Stimulated activated naive CD4-positive, alpha-beta T cell (primary cell): ENCODE results near the gene KRTAP1-1.
"Not testable (repeated sequence)": the region's sequence is repeated elsewhere in the genome, so short reads cannot be mapped to it uniquely, and the experiment has no call there.

ENCODE experiments used
- DNase-seq, 6 experiments: peaks; one replicate each; lab custom pipeline; 2025; lab: John Stamatoyannopoulos, UW

Gene KRTAP1-1

DNA sequence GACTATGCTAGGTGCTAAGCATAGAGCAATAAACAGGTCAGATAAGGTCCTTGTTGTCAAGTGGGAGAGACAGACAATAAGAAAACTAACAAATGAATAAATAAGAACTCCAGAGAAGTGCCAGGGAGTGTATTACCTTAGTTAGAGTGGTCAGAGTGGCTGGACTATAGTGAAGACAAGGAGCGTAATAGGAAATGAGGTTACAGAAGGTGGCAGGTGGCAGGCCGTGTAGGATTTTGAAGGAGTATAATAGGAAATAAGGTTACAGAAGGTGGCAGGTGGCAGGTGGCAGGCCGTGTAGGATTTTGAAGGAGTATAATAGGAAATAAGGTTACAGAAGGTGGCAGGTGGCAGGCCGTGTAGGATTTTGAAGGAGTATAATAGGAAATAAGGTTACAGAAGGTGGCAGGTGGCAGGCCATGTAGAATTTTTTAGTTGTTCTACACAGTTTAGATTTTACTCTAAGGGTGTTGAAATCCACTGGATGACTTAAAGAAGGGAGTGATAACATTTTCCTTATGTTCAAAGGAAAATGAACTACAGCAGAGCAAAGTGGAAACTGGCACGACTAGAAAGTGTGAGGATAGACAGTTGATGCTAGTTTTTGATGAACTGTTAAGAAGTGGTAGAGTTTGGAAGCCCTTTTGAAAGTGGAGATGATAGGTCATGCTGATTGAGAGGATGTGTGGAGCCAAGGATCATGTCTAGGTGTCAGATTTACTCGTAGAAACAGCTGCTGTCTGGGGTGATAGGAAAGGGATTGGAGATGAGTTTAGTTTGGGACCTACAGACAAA is 28.7 kb downstream of the KRTAP1-1 start:
- no peak for DNase-seq

DNA sequence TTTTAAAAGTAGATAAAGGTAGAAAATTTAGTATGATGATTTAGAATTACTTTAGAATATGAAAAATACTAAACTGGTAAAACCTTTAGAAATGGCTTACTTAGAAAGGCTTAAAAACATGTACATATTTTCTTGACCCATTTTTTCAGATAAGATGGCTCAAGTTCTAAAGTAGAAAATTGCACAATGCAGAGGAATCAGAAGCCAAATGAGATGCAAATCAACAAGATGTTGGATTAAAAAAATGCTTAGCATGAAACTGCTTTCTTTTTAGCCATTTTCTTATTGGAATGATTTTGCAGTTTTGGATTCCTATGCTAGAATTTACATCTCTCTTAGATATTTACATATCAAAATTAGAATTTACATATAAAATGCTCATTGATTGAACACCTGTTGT is 30.8 kb downstream of the KRTAP1-1 start:
- DNase-seq = no peak

DNA sequence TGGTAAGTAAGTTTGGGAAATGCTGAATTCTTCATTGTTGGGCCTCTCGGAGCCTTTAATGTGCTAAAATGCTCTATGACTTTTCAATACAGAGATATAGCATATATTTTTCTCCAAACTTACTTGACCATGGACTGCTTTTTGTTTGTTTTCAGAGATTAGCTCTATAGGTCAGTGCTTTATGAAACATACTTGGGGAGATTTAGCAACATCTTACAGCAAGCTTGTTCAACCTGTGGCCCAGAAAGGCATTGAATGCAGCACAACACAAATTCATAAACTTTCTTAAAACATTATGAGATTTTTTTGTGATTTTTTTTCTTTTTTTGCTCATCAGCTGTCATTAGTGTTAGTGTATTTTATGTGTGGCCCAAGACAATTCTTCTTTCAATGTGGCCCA is 31.3 kb downstream of the KRTAP1-1 start:
- DNase-seq = no peak

DNA sequence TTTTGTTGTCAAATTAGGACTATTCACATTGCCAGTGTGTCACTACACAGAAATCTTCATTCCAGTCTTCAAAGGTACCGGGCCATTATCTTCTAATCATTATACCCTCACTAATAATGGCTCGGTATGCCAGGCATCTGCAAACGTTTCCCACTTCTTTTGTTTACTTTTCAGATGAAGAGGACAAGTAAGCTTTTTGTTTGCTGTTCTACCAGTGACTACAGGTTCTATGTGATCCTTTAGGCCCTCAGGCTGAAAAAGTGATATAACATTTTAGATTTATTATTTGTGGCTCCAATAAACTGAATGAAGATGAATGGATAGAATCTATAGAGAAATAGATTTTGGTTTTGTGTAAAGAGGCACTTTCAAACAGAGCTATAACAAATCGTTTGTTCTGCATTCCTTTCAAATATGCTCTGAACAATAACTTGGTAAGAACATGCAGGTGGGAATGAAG is 31.9 kb downstream of the KRTAP1-1 start:
- no peak for DNase-seq

DNA sequence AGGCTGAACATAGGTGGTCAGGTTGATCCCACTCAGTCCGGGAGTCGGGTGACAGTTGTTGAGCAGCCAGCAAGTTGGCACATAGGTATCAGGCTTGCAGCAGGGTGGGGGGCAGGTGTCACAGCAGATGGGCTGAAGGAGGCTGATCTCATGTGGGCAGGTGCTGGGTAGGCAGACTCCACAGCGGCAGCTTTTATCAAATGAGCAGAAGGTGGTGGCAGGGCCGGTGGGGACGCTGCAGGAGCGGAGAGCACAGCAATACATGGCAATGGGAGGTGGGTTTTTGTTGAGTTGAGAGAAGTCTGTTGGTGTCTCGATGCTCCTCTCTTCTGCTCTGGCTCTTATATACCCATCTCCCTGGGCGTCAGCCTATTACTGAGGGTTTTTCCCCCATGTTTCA is 32.4 kb downstream of the KRTAP1-1 start, which contains the start of gene KRTAP3-1:
Gene KRTAP3-1 (minus strand): TSS at position 318 of the 400 bp plus-strand sequence. CDS start 54 bp downstream, at position 264.
- no peak for DNase-seq

DNA sequence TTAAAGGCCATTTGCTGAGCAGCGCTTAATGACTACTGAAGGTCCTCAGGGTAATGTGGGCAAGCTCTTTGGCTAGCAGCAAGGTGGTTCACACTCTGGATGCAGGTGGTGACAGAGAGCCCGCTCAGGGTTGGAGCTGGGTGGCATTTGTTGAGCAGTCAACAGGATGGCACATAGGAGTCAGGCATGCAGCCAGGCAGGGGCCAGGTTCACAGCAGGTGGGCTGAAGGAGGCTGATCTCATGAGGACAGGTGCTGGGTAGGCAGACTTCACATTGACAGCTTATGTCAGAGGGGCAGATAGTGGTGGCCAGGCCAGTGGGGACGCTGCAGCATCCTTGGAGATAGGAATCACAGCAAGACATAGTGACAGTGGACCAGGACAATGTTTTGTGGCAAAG is 36.9 kb downstream of the KRTAP1-1 start:
- DNase-seq = no peak

DNA sequence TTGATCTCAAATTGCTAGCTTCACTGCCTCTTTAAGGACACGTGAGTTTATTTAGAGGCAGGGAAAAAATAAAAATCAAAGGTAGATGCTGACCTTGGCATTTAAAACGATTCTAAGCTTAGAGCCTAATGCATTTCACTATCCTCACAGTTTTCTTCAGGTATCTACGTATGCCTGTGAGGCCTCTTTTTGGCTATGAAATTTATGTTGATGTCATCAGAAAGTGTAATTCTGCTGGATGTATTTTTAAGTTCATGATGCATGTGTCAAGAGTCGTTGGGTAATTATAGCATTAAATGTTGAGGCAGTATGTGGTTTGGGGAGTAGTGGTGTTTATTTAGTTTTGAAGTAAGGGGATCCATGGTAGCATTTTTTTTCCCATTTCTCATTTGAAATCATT is 37.3 kb downstream of the KRTAP1-1 start:
- no peak for DNase-seq

DNA sequence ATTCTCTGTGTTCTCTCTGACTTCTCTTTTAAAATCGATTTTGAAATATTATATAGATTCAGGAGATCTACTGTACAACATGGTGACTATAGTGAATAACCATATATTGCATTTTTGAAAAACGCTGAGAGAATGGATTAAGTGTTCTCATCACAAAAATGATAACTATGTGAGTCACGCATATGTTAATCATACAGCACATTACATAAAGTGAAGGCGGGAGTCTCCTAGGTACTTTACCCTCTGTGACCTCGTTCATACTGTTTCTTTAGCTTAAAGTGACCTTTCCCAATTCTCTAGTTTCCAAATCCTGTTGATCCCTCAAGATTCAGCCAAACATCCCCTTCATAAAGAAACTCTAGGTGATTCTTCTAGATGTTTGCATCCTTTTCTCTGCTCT is 38.4 kb downstream of the KRTAP1-1 start:
- no peak for DNase-seq

DNA sequence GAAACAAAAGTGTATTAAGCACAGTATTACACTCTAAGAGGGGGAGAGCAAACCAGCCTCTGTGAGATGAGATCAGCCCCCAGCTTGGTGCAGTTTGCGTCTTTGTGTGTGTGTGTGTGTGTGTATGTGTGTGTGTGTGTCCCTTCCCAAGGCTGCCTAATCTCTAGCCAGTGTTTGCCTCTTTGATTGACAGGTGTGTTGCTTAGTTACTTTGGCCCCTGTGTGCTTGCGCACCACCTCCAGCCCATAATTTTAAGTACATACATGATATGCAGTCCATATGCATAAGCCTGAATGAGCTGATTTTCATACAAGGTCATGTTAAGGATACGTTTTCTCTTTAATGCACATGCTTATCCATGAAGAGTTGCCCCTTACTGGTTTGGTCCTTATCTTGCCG is 39.5 kb downstream of the KRTAP1-1 start:
- DNase-seq = no peak

DNA sequence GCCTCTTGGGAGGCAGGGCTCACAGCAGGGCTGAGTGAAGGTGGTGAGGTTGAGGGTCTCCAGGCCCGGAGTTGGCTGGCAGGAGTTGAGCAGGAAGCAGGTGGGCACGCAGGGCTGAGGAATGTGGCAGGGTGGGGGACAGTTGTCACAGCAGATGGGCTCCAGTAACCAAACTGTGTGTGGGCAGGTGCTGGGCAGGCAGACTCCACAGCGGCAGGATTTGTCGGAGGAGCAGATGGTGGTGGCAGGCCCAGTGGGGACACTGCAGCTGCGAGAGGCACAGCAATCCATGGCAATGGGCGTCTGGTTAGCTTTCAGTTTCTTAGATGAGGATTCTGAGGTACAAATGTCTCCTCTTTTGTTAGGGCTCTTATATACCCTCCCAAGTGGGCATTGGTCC is 41.7 kb downstream of the KRTAP1-1 start, which contains the start of gene KRTAP3-2:
Gene KRTAP3-2 (minus strand): TSS at position 344 of the 400 bp plus-strand sequence. CDS start 53 bp downstream, at position 291.
- not testable (repeated sequence) for DNase-seq

DNA sequence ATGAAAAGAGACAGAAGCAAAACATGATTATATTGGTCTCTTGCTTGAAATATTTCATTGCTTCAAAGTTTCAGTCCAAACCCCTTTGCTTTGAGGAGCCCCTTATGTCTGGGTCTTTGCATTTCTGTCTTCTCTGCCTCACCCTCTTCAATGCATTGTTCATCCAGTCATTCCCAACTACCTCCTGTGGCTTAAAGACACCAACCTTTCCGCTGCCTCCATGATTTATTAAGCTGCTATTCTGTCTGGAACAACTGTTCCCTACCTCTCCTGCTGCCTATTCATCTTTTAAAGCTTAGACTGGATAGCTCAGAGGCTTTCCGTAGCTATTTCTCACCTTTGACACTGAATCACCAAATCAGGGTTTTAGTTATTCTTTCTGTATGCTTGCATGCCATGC is 43.9 kb downstream of the KRTAP1-1 start:
- no peak for DNase-seq

DNA sequence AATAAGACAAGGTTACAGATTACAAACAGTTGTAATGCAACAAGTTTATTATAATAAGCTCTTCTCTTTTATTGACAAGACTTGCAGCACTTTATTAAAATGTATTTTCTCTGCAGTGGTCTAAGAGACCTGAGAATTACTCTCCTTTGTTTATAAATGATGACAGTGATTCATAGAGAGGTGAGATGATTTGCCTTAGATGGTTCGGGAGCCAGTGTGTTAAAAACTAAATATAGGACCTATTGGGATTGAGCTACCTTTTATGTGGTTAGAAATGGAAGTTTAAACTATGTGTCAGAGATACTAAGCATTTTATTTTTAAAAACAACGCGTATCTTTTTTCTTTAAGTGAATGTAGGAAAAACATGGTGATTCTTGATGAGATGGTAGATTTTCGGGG is 44.4 kb downstream of the KRTAP1-1 start:
- DNase-seq = no peak

DNA sequence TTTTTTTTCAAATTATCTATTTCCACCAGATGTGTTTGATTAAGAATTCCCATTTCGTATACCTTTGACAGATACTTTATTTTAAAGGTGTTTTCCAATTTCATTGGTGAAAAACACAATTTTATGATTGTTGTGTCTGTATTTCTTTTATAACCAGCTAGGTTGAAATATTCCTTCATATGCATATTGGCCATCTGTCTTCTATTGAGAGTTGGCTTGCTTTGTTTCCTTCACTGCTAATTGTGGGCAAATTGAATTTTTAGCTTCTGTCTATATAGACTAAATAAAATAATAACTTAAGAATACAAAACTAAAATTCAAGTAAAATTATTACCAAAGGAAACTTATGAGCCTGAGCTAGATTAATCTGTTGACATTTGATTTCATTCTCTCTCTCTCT is 46.1 kb downstream of the KRTAP1-1 start:
- DNase-seq = no peak

DNA sequence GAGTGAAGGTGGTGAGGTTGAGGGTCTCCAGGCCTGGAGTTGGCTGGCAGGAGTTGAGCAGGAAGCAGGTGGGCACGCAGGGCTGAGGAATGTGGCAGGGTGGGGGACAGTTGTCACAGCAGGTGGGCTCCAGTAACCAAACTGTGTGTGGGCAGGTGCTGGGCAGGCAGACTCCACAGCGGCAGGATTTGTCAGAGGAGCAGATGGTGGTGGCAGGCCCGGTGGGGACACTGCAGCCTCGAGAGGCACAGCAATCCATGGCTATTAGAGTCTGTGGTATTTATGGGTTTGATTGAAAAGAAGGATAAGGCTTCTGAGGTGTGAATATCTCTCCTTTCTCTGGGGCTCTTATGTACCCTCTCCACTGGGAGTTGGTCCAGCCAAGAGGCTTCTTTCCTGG is 47.4 kb downstream of the KRTAP1-1 start, which contains the start of gene KRTAP3-3:
Gene KRTAP3-3 (minus strand): TSS at position 326 of the 400 bp plus-strand sequence. CDS start 67 bp downstream, at position 259.
- DNase-seq = no peak

DNA sequence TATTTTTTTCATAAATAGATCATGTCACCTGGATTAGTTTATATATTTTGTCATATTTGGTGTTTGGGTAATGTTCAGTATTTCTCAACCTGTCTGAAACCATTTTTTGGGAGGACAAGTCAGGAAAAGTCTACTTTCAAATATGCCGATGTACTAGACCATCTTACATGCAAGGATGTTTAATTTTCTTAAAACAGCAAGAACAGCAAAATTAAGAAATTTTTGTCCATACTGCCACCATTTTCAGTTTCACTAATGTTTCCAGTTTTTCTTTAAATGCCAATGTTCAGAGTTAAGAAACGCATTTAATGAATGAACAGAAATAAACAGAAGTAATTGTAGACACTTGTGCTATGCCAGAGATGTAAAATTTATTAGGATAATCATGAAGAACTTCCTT is 48.2 kb downstream of the KRTAP1-1 start:
- DNase-seq = no peak

DNA sequence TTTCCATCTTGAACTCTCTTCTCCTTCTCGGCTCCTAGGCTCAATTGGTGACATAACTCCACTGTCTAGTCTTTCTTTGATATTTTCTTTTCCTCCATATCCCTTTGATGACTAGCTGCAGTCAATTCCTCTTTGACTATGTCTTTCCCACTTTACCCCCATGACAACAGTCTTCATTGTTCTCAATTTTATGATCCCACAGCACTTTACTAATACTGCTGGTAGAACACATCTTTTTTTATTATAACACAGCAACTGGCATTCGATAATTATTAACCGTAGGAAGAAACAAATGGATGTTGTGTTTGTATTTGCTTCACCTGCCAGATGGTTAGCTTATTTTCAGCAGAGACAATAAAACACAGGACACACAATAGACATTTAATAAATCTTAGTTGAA is 48.6 kb downstream of the KRTAP1-1 start:
- no peak for DNase-seq
